WERI-Rb-1 (cell line): ENCODE data around the gene CD72.

Experiments used
- DNase-seq: peaks from one replicate; pipeline ENCODE4 v3.0.0-alpha.2; 2020
- H3K27ac ChIP-seq: fragments of 250-450 bp; sonication (Bioruptor Pico); 2 replicates; pipeline ENCODE4 v1.5.1; 2020; ENCODE audit warnings: mild to moderate bottlenecking, moderate library complexity
- H3K27me3 ChIP-seq: fragments of 250-450 bp; sonication (Bioruptor Pico); 2 replicates; pipeline ENCODE4 v1.5.1; 2021; ENCODE audit warnings: mild to moderate bottlenecking, low read depth, moderate library complexity; ENCODE audit not compliant: insufficient read depth, severe bottlenecking
- H3K36me3 ChIP-seq: fragments of 250-450 bp; sonication (Bioruptor Pico); 2 replicates; pipeline ENCODE4 v1.5.1; 2020; ENCODE audit warnings: mild to moderate bottlenecking, moderate library complexity
- H3K4me3 ChIP-seq: 2 replicates; pipeline ENCODE4 v1.5.1; 2011; ENCODE audit warnings: low read depth, mild to moderate bottlenecking, control low read depth, low read length
- H3K9me3 ChIP-seq: fragments of 250-450 bp; sonication (Bioruptor Pico); 2 replicates; pipeline ENCODE4 v1.5.1; 2021; ENCODE audit warnings: mild to moderate bottlenecking, moderate library complexity; ENCODE audit not compliant: severe bottlenecking
- CTCF ChIP-seq: IDR thresholded peaks from 2 replicates; pipeline ENCODE4 v1.5.1; 2011; ENCODE audit warnings: low read depth, mild to moderate bottlenecking, control low read depth, inconsistent platforms, low read length

Gene CD72

GRCh38 chr9:35611230-35611797, 6.9 kb downstream of the CD72 start:
- Histone ChIP-seq H3K27ac (no peak overlapping the region), H3K36me3 (peaks cover 39% of the 10 kb centered on the region)
- peak; percentile 55 for DNase-seq

GRCh38 chr9:35609820-35610163, 8.4 kb downstream of the CD72 start:
- H3K9me3 ChIP-seq, result no peaks in the 10 kb centered on the region
- H3K4me3 ChIP-seq, result no peak overlapping the region
- no peak overlapping the region for H3K27ac ChIP-seq
- no peak for TF ChIP-seq CTCF
- no peak for DNase-seq
- H3K27me3 ChIP-seq, result no peaks in the 10 kb centered on the region
- H3K36me3 ChIP-seq, result peaks cover 39% of the 10 kb centered on the region

More at GRCh38 chr9:35611230-35611797, 6.9 kb downstream of the CD72 start:
- no peak overlapping the region for H3K4me3 ChIP-seq
- H3K27me3 ChIP-seq, result no peaks in the 10 kb centered on the region
- TF ChIP-seq CTCF, result peak; percentile 85
- no peaks in the 10 kb centered on the region for H3K9me3 ChIP-seq

GRCh38 chr9:35609001-35609819, 9.0 kb downstream of the CD72 start:
- H3K27ac ChIP-seq, result no peak overlapping the region
- TF ChIP-seq CTCF, result no peak
- no peak overlapping the region for H3K4me3 ChIP-seq
- no peaks in the 10 kb centered on the region for H3K27me3 ChIP-seq
- peaks cover 39% of the 10 kb centered on the region for H3K36me3 ChIP-seq
- no peaks in the 10 kb centered on the region for H3K9me3 ChIP-seq
- DNase-seq, result no peak

GRCh38 chr9:35608221-35608620, 10.0 kb downstream of the CD72 start:
- DNase-seq, result no peak
- Histone ChIP-seq H3K36me3 (peaks cover 39% of the 10 kb centered on the region), H3K27me3 (no peaks in the 10 kb centered on the region), H3K9me3 (no peaks in the 10 kb centered on the region), H3K4me3 (no peak overlapping the region), H3K27ac (no peak overlapping the region)
- no peak for TF ChIP-seq CTCF

- no peak for DNase-seq
Observed at GRCh38 chr9:35606726-35607125, 11.5 kb downstream of the CD72 start.

More at GRCh38 chr9:35606726-35607125, 11.5 kb downstream of the CD72 start:
- Histone ChIP-seq H3K4me3 (no peak overlapping the region), H3K9me3 (no peaks in the 10 kb centered on the region), H3K27me3 (no peaks in the 10 kb centered on the region), H3K36me3 (peaks cover 39% of the 10 kb centered on the region), H3K27ac (no peak overlapping the region)
- no peak for TF ChIP-seq CTCF
